CD4-positive, alpha-beta T cell treated with Interleukin-17A for 4 hours (primary cell): ENCODE data around the gene PLK2.
A peak's percentile ranks its signal among the peaks of the same experiment; 100 is the strongest.

ENCODE experiments used
- DNase-seq: peaks from one replicate; pipeline ENCODE4 v3.0.0-alpha.2; 2020; ENCODE audit warnings: mixed read lengths

PLK2 gene

DNA sequence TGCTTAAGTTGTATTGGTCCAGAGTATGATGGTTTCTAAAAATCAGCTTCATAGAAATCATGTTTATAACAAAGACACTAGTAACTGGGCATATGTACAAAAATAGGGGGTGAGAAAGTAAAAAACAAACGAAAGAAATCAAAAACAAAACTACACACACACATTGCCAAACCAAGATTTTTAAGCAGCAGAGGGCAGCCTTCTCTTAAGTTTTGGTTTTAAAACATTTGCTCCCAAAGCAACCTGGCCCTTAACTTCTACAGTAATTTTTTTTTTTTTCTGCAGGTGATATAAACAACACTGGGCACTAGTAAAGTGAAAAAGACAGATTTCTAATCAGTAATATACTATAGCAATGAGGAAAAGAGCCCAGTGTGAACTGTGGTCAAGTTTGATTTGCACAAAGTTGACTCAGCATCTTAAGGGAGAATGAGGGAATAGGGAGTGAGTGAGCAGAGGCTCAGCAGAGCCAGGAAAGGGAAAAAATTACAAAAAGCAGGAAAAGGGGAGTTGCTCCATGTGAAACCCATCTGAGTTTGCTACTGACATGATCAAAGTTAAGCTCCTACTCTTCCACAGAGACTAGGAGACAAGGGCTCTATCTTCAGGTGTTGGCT, 18.0 kb upstream of the PLK2 start:
- DNase-seq: no peak

DNA sequence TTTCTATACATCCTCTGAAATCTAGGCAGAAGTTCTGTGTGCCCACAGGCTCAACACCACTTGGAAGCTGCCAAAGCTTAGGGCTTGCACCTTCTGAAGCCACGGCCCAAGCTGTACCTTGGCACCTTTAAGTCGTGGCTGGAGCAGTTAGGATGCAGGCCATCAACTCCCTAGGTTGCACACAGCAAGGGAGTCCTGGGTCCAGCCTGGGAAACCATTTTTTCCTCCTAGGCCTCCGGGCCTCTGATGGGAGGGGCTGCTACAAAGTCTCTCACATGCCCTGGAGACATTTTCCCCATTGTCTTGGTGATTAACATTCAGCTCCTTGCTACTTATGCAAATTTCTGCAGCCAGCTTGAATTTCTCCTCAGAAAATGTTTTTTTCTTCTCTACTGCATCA, 15.5 kb upstream of the PLK2 start:
- no peak for DNase-seq

DNA sequence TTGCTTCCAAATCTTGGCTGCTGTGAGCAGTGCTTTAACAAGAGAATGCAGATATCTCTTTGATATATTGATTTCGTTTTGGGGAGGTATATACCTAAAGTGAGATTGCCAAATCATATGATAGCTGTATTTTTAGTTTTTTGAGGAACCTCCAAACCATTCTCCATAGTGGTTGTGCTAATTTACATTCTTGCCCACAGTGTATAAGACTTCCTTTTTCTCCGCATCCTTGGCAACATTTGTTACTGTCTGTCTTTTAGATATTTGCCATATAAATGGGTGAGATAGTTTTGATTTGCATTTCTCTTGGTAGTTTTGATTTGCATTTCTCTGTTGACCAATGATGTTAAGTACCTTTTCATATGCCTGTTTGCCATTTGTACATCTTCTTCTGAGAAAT, 10.0 kb upstream of the PLK2 start:
- DNase-seq: no peak

GRCh38 chr5:58466939-58467338, 7.1 kb upstream of the PLK2 start:
- peak; percentile 31 for DNase-seq

DNA sequence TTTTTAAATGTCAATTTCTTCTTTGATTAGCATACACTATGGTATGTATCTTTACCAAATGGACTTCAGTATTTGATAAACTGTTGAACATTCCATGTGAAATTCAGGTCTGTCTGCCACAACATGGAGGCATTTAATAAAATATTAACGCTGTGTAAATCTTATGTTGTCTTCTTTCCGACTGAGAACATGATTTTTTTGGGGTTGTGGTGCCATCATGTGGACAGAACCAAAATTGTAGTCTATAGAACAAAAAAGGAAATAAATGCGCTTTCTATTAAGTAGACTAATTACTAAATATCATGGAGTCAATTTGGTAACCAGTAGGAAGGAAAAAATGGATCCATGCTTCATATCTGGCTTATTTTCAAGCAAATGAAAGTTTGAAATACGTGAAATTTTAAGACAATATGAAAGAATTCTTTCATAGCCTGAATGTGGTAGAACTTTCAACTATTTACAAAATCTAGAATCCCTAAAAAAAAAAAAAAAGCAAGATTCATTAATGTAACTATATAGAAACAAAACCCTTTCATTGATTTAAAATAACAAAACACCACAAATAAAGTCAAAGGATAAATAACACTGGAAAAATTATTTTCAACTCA, 2.8 kb upstream of the PLK2 start:
- DNase-seq: peak; percentile 56

- DNase-seq: no peak
These were observed 2.3 kb upstream of the PLK2 start for GRCh38 chr5:58462154-58462553.

- DNase-seq: peak; percentile 93
These were observed 923 bp upstream of the PLK2 start for GRCh38 chr5:58460732-58461286.

DNA sequence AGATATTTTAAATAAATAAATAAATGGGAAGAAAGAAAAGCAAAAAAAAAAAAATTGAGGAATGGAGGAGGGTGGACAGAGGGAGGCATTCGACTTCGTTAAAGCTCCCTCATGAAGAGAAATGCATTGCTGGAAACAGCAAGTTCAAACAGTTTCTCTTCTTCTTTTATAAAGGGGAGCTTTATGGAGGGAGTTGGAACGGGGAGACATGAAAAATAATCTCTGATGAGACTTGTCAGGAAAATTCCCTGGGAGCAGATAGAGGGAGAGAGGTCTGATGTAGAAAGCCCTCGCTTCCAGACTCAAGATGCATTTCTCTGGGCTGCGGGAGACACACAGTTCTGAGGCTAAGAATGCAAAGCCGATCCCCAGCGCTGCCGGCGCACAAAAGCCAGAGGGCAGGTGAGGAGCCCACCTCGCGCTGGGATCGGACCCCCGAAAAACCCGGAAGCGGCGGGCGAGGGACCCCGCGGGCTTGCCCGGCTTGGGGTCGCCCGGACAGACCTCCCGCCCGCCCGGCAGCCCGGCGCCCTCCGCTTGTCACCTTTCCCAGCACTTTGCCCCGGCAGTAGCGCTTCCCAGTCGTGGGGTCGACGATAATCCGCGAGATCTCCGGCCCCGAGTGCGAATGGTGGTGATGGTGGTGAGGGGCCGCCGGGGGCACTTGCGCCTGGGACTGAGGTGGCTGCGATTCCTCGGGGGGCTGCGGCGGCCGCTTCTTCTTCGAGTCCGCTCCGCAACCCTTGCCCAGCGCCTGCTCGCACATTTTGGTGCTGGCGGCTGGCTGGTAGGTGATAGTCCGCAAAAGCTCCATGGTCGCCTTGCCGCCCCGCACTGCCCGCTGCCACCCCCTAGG, 512 bp downstream of the PLK2 start:
- DNase-seq: peak; percentile 43

DNA sequence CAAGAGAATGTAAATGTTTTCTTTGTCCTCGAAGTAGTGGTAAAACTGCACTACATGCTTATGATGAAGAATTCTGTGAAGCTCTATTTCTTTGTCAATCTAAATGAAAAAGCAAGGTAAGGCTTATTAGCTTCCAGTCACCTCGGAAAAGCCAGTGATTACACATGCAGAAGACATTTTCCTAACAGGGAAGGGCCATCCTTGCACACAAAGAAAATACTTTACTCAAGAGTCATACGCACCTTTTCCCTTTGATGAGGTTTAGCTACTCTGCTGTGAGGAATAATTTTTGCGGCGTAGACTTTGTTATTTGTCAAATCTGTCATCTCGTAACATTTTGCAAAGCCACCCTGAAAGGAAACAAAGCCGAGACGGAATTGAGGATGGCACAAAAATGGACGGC, 1.1 kb downstream of the PLK2 start:
- no peak for DNase-seq

- DNase-seq: no peak
These were observed 1.6 kb downstream of the PLK2 start for GRCh38 chr5:58458141-58458742.

DNA sequence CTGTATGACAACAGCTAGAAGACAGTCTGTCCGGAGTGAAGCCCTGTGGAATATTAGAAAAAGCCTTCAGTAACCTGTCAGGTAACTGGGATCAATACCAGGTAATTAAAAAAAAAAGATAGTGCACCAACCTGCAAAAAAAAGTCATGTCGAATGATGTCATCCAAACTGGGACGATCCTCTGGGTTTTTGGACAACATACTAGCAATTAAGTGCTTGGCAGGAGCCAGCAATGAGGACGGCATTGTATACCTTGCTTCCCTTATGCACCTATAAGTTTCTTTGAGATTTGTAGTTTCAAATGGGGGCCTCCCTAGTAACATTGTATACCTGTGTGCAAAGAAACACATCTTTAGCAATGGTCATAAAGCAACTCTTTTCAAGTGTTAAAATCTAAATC, 2.8 kb downstream of the PLK2 start:
- no peak for DNase-seq

- DNase-seq: no peak
These were observed 3.4 kb downstream of the PLK2 start for GRCh38 chr5:58456486-58456885.

DNA sequence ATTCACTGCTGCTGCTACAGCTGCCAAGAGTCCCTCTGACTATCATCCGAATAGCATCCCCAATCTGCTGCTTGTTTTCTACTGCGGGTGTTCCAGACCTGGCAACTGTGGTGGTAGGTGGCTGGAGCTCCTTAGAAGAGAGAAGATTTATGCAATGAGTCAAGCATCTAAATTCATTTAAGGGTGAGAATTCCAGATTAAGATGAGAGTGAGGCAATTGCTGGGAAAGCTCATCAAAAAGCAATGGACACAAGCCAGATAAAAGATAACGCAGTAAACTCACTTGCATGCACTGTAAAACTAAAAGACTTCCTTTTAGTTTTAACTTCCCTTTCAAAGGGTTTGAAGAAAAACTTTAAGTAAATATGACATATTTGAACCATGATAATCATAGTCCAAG, 3.9 kb downstream of the PLK2 start:
- no peak for DNase-seq

DNA sequence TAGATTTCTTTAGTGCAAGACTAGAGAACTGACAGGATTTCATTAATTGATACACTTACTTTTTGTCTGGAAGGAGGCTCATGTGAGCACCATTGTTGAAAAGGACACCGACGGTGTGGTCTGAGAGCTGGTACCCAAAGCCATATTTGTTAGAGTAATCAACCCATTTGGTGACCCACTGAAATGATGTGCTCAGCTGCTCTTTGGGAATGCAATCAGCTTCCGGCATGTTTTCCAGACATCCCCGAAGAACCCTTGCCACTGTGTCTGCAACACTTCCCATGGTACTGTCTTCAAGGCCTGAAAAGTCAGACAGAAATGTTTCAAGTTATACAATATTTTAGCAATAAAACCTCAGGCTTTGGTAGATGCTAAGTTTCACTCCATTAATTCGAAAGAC, 4.4 kb downstream of the PLK2 start:
- DNase-seq: no peak

- DNase-seq: no peak
These were observed 4.8 kb downstream of the PLK2 start for GRCh38 chr5:58455066-58455465.

DNA sequence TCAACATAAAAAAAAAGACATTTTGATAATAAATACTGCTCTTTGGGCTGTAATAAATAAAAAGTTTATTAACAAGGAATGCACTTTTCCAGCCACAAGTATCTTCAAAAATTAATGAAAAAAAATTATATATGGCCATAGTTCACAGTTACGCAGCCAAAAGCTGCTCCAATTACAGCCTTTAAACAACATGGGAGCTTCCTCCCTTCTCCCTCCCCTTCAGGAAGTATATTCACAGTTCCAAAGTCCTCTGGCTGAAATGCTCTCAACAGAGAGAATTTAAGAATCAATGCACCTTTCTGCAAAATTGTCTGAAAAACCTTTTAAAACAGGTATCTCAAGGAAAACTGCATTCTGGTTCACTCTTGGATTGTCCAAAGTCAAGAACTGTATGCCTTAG, 5.9 kb downstream of the PLK2 start:
- no peak for DNase-seq

GRCh38 chr5:58453306-58453705, 6.6 kb downstream of the PLK2 start:
- no peak for DNase-seq

DNA sequence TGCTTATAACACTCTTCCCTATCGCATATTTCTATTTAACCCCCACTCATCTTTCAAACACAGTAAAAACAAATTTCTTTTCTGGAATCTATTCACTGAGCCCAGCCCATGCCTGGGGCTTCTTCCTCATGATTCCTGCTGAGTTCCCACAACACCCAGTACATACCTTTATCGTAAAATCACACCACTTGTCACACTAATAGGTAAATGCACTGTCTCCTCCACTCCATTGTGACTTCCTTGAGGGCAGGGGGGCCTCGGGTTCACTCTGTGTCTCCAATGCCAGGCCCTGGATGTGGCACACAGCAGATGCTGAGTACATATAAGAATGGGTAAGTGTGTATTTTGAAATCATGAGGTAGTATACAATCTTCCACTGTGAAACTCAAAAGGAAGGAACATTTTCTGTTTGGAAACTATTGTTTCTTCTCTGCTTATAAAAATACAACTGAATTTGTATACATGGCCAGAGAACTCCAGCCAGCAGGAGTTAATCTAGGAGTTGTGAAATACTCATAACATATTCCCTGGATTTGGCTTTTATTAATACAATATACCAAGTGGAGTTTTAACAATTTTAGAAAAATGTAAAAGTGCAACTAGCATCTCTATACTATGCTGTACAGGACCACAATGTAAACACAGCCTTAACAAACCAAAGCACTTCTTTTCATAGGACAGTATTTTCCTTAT, 7.2 kb downstream of the PLK2 start:
- DNase-seq: no peak

DNA sequence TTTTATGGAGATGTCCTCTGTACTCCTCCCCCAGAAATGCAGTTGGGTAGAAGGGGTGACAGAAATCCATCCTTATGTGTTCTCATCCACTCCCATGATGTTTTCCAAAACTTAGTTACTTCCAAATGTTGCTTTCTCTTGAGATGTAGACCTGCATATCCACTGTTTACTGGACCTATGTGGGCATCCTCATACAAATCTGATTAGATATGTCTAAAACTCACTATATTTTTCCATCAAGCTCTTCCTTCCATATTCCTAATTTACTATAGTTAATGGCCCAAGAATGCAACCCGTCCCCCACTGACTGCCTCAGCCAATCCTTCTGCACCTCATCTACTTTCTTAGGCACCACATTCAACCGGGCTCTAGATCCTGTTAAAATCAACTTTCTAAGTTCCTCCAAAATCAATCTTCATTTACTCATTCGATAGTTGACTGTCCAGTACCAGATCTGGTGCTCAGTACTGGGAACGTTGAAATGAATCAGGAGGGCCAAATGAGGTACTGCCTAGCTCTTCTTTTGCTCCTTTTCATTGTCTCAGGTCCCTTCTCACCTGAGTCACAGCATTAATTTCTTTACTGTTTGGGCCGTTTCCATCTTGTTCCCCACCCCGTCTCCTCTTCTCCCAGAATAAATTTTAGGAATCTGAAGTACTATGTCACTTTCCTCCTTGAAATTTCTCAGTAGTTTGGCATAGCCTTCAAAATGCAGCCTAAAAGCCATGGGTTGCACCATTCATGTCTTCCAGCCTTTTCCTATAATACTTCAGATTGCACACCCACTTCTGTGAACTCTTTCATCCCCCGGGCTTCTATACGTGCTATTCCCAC, 7.9 kb downstream of the PLK2 start:
- DNase-seq: no peak

DNA sequence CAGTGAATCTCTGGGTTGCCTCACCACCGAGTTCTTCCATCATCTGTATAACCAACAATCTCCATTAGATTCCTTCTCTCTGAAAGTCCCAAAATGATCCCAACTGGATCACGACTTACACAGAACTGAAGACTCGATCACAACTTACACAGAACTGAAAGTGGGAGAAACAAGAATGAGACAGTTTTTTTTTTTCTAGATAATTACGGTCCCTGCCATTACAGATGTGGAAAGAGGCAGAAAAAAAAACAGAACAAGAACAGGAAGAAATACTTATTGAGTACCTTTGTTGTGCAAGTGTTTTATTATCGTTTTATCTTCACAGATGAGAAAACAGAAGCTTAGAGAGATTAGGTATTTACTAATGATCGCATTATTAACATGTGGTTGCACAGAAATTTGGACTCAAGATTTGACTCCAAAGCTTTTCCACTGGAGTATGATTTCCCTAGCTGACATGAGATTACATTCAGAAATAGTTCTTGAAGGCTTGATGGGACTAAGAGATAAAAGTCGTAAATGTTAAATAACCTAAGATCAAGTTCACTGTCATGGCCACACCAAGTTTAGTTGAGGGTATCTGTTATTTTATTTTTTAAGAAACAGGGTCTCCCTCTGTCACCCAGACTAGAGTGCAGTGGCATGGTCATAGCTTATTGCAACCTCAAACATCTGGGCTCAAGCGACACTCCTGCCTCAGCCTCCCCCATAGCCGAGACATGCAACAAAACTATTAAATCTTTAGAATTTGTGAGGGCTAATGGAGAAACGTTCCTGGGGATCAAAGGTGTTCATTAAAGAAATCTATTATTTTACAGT, 8.9 kb downstream of the PLK2 start:
- no peak for DNase-seq

- no peak for DNase-seq
These were observed 9.9 kb downstream of the PLK2 start for GRCh38 chr5:58450018-58450417.
